DND-41 (cell line): ENCODE data around the gene ZNF580.

Experiments
- EZH2 ChIP-seq: IDR thresholded peaks from 3 replicates; pipeline ENCODE4 v1.6.1; 2012; ENCODE audit warnings: borderline replicate concordance, low read depth, mild to moderate bottlenecking, moderate library complexity, low read length, inconsistent platforms; ENCODE audit not compliant: severe bottlenecking
- TF ChIP-seq, protein P1 (sequence below): IDR thresholded peaks from 2 replicates; pipeline ENCODE4 v1.5.1; 2012; ENCODE audit warnings: borderline replicate concordance, low read length, moderate library complexity, mild to moderate bottlenecking; ENCODE audit not compliant: poor library complexity, severe bottlenecking; ENCODE audit errors: extremely low read depth

DNA sequence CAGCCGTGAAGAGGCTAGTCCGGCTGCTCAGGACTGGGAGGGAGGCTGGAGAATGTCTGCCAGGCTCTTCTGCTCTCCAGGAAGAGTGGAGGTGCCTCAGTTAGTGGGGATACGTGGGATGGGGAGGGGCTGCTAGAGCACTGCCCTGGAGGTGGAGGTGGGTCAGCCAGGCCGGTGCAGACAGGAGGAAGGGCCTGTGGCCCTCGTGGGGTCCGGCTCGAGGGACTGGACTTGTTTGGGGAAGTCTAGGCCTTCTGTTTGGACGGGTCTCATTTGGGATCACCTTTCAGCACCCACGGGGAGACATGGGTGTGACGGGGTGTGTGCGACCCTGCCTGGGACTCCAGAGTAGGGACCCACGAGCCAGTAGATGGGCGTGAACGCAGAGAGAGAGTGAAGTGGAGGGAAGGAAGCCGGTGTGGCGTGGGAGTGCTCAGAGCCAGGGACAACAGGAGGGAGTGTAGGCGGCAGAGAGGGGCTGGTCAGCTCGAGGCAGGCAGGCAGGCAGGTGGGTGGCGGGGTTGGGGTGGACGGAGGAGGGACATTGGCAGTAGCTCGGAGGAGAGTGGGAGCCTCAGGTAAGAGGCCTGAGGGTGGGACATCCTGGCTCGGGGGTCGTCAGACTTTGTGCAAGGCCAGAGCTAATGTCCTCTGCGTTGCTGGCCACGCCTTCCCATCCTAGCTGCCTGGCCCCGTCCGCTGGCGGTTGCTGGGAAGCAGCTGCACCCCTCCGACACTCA, 45.7 kb downstream of the ZNF580 start:
- TF ChIP-seq, protein P1, sequence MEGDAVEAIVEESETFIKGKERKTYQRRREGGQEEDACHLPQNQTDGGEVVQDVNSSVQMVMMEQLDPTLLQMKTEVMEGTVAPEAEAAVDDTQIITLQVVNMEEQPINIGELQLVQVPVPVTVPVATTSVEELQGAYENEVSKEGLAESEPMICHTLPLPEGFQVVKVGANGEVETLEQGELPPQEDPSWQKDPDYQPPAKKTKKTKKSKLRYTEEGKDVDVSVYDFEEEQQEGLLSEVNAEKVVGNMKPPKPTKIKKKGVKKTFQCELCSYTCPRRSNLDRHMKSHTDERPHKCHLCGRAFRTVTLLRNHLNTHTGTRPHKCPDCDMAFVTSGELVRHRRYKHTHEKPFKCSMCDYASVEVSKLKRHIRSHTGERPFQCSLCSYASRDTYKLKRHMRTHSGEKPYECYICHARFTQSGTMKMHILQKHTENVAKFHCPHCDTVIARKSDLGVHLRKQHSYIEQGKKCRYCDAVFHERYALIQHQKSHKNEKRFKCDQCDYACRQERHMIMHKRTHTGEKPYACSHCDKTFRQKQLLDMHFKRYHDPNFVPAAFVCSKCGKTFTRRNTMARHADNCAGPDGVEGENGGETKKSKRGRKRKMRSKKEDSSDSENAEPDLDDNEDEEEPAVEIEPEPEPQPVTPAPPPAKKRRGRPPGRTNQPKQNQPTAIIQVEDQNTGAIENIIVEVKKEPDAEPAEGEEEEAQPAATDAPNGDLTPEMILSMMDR = no peak
- no peak for TF ChIP-seq EZH2
